ENCODE measurements around the gene SOCS4. TPM values are rescaled to one million over a fixed set of nuclear protein-coding genes. Genes with fewer than 3 reads are reported as not detected.

The SOCS4 gene
- total RNA-seq, 1 experiment from 2014 or later: 31.4 TPM

GRCh38 chr14:55084401-55085059, 57.5 kb downstream of the SOCS4 start:
- DNase-seq (ENCODE audit: extremely low read depth, low read depth): no peak

GRCh38 chr14:55085060-55085660, 58.1 kb downstream of the SOCS4 start:
- no peak for DNase-seq (ENCODE audit: extremely low read depth, low read depth)

GRCh38 chr14:55086938-55087337, 59.9 kb downstream of the SOCS4 start:
- no peak for DNase-seq (ENCODE audit: extremely low read depth, low read depth)

- no peak for DNase-seq (ENCODE audit: extremely low read depth, low read depth)
These were observed 61.3 kb downstream of the SOCS4 start for GRCh38 chr14:55088356-55088755.

GRCh38 chr14:55092341-55092740, 65.3 kb downstream of the SOCS4 start:
- no peak for DNase-seq (ENCODE audit: extremely low read depth, low read depth)

GRCh38 chr14:55094292-55095157, 67.5 kb downstream of the SOCS4 start:
- peak; percentile 77 for DNase-seq (ENCODE audit: extremely low read depth, low read depth)

GRCh38 chr14:55097881-55098560, 71.0 kb downstream of the SOCS4 start:
- DNase-seq (ENCODE audit: extremely low read depth, low read depth): no peak

GRCh38 chr14:55098561-55098898, 71.5 kb downstream of the SOCS4 start:
- DNase-seq (ENCODE audit: extremely low read depth, low read depth): no peak

Other genes starting within 250 kb of the SOCS4 start
- 11.5 and 15.2 TPM in 2 replicates for gene GCH1, start 124.4 kb upstream of the SOCS4 start, total RNA-seq (2014; rRNA removed; shearing (Covaris generic))
- gene WDHD1, start 137 bp upstream of the SOCS4 start, total RNA-seq (2014; rRNA removed; shearing (Covaris generic)): 13.6 and 14.3 TPM in 2 replicates
- gene MAPK1IP1L, start 24.4 kb downstream of the SOCS4 start, total RNA-seq (2014; rRNA removed; shearing (Covaris generic)): 129 and 131 TPM in 2 replicates
- gene LGALS3, start 102.0 kb downstream of the SOCS4 start, total RNA-seq (2014; rRNA removed; shearing (Covaris generic)): 1,075 and 1,155 TPM in 2 replicates
- gene DLGAP5, start 164.3 kb downstream of the SOCS4 start, total RNA-seq (2014; rRNA removed; shearing (Covaris generic)): 55.2 and 55.6 TPM in 2 replicates
- gene FBXO34, start 244.2 kb downstream of the SOCS4 start, total RNA-seq (2014; rRNA removed; shearing (Covaris generic)): 19.8 and 21.4 TPM in 2 replicates